NCI-H2196 treated with DMSO at 0.1 percent for 48 hours (cell line): ENCODE measurements around the gene CD6.

ENCODE experiments used
- DNase-seq: peaks from one replicate; lab custom pipeline; 2025; ENCODE audit not compliant: unreplicated experiment; lab: John Stamatoyannopoulos, UW

The CD6 gene

DNA sequence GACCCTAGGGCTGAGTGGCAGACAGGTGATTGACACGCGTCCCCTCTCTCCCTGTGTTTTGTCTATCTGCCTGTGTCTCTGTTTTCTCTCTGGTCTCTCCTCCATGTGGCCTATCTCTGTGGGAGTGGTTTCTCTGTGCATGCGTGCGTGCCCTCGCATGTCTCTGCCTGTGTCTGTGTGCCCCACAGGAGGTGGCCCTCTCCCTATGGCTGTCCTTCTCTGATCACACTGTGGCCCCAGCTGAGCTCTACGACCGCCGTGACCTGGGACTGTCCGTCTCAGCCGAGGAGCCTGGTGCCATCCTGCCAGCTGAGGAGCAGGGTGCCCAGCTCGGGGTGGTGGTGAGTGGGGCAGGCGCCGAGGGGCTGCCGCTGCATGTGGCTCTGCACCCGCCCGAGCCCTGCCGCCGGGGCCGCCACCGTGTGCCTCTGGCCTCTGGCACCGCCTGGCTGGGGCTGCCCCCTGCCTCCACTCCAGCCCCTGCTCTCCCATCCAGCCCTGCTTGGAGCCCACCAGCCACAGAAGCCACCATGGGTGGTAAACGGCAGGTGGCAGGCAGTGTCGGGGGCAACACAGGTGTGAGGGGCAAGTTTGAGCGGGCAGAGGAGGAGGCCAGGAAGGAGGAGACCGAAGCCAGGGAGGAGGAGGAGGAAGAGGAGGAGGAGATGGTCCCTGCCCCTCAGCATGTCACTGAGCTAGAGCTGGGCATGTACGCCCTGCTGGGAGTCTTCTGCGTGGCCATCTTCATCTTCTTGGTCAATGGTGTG is 35.6 kb upstream of the CD6 start:
- DNase-seq, result no peak

DNA sequence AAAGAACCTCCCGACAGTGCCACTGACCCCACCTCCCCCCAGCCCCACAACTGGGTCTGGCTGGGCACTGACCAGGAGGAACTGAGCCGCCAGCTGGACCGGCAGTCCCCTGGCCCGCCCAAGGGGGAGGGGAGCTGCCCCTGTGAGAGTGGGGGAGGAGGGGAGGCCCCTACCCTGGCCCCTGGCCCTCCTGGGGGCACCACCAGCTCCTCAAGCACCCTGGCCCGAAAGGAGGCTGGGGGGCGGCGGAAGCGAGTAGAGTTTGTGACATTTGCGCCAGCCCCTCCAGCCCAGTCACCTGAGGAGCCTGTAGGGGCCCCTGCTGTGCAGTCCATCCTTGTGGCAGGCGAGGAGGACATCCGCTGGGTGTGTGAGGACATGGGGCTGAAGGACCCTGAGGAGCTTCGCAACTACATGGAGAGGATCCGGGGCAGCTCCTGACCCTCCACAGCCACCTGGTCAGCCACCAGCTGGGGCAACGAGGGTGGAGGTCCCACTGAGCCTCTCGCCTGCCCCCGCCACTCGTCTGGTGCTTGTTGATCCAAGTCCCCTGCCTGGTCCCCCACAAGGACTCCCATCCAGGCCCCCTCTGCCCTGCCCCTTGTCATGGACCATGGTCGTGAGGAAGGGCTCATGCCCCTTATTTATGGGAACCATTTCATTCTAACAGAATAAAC is 34.9 kb upstream of the CD6 start:
- DNase-seq, result no peak

DNA sequence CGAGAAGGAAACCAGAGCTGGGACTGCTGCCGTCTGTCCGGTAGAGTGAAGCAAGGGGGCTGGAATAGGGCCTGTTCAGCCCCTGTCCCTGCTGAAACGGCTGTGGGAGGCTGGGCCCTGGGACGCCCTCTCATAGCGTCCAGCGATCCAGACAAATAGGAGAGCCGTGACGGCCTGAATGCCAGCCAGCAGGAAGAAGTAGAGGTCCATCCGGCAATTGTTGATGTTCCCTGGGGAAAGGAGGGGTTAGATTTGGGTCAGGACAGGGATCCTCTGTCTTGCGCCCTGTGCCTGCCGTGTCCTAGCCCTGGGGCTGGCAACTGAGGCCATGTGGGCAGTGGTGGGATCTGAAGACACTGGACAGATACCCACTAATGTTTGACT is 34.3 kb upstream of the CD6 start:
- DNase-seq, result no peak

DNA sequence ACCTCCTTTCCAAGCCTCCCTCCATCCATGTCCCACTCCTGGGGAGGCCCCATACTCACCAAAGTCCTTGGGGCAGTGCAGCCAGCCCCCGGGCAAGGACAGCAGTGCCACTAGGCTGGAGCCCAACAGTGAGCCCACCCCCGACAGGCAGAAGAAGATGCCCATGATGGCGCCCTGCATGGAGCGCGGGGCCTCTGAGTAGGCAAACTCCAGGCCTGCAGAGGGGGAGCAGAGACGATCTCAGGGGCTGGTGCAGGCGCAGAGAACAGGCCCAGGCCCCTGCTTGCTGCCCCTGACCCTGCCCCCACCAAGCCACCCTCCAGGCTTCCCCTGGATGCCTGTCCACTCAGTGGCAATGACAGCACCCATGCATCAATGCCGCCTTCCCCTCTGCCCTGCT is 33.7 kb upstream of the CD6 start:
- no peak for DNase-seq

DNA sequence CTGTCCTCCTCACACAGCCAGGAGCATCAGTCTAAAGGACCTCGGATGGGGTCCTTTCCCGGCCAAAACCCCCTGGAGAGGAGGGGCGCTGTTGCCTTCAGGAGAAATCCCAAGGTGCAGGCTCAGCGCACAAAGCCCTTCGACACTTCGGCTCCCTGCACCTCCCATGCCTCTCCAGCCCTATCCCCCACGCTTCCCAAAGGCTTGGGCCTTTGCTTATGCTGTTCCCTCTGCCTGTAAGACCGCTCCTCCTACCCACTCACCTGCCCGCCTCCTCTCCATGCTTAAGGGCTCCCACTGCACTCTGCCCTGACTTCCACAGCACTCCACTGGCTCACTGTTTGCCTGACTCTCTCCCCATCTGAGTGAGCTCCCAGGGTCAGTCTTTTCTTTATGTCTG is 33.0 kb upstream of the CD6 start:
- no peak for DNase-seq

DNA sequence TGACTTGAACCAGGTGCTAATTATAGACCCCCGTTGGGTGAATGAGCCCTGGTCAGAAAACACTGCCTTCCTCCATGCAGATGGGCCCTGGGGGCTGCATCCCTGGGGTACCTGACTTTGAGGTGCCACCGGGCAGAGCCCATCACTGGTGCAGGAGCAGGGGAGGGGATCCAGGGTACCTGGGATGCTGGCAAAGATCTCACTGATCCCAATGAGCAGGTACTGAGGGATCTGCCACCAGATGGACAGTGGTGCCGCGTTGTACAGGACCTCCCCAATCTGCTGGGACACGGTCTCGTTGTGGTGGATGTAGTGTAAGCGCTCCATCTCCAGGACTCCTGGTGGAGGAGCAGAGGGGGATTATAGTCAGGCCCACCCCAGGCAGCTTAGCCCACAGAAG is 32.2 kb upstream of the CD6 start:
- DNase-seq, result no peak

DNA sequence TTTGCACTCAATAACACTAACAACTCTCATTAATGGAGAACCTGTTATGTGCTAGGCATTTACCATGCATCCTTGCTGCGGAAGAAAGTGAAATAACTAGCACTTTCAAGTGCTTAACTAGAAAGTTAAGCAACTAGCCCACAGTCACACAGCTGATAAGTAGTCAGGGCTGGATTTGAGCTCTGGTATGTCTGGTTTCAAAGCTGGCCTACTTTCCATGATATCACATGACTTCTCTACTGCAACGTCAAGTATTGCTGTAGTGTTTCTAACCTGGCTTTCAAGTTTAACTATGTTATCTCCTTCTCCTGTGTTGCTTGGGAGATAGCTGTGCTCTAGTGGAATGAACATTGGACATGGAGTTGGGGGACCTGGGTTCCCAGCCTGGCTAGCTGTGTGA is 31.6 kb upstream of the CD6 start:
- DNase-seq, result no peak

DNA sequence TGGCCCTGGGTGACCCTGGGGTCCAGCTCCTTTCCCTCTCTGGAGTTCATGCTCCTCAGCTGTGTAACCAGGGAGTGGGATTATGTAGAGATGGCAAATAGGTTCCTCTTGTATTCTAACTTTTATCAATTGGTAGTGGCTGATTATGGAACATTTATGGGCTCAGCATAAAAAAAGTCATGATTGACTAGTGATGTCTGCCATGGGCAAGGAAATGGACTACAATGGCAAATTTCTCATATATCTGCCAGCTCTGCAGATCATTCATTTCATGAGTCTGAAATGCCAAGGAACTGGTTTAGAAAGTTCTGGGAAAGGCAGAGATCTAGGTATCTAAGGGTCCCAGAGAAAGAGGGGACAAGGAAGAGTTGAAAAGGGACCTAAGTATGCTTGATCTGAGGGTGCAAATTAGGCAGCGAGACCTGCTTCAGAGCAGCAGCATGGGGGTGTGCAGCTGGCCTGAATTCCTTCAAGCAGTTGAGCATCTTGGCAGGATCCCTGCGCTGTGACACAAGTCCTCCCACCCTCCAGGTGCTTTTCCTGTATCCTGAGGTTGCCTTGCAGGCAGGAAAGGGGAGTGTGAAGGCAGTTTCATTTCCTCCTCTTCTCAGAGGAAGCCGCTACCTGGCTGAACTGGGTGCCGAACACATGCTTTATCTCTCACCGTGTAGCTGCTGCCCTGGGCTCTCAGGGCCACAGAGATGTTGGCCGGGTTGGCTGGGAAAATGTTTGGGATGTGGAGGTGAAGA is 29.9 kb upstream of the CD6 start:
- no peak for DNase-seq

DNA sequence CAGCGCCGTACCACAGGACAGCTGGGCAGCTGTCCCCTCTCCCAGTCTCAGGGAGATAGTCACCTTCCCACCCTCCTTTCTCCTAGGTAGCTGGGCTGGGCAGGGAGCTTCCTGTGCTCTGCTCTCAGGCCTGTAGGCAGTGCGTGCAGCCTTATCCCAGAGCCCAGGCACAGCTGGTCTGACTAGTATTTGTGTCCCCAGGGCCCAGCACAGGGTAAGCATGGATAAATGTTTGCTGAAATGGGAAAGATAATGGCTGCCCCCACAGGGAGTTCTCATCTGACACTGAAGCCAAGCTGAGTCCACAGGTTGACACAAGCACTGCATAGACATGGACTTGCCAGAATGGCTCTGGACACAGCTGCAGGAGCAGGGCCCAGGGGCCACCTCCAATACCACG is 29.3 kb upstream of the CD6 start:
- no peak for DNase-seq

DNA sequence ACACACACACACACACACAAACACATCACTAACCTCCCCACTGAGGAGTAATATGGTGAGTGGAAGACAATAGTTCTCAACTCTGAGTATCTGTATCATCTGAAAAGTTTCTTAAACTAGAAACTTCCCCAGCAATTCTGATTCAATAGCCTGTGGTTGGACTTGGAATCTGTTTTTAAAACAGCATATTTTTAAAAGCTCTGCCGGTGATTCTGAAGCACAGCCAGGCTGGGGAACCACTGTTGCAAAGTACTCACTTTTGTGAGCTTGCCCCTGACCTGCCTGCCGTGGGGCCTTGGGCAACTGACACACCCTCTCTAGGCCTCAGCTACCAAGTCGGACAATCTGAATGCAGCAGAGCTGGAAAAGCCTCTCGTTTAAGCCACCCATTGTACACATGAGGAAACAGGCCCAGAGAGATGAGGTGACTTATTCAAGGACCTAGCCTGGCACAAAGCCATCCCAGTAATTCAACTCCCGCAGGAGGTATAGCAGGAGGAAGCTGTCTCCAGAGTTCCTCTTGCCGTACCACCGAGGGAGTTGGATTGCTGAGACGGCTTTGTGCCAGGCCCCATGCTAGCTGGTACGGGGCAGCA is 28.4 kb upstream of the CD6 start:
- peak; percentile 76 for DNase-seq

DNA sequence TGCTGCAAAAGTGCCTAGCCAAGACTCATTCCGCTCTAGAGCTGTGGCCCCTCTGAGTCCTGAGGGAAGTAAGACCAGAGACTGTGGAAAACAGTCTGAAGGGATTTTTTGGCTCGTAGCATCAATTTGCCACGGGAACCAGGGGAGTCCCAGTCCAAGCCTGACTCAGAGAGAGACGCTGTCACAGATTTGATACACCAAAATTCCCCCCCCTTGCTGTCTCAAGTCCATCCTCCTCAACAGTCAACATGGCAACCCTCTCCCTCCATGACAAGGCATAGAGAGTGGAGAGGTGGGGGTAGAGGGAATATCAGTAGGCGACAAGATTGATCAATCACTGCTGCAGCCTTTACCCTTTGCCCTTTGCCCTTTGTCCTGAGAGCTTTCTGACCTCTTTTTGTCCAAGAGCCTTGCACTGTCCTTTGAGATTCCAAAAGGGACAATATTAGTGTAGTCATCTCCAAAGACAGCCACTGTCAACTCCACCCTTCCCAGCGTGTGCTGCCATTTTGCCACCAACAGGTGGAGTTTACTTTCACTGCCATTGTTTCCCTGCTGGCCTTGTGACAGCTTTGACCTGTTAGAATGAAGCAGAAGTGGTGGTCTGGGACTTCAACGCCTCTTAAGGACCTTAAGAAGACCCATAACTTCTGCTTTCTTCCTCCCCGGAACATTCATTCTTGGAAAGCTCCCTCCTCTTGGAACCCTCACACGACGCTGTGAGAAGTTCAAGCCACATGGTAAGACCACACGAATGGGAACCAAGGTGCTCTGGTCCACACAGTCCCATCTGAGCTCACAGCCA is 26.8 kb upstream of the CD6 start:
- no peak for DNase-seq

DNA sequence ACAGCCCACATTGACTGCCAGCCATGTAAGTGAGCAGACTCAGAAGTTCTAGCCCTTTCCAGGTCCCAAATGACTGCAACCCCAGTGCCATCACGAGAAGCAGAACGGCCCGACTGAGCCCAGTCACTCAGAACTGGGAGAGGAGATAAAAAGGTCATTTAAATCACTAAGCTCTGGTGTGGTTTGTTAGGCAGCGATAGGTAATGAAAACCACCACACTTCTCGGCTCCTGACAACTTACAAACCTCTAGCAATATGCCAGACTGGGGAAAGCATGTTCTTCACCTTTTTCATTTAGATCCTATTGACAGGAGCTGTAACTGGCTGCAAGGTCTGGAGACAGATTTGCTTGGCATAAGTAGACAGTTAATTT is 26.2 kb upstream of the CD6 start:
- no peak for DNase-seq

DNA sequence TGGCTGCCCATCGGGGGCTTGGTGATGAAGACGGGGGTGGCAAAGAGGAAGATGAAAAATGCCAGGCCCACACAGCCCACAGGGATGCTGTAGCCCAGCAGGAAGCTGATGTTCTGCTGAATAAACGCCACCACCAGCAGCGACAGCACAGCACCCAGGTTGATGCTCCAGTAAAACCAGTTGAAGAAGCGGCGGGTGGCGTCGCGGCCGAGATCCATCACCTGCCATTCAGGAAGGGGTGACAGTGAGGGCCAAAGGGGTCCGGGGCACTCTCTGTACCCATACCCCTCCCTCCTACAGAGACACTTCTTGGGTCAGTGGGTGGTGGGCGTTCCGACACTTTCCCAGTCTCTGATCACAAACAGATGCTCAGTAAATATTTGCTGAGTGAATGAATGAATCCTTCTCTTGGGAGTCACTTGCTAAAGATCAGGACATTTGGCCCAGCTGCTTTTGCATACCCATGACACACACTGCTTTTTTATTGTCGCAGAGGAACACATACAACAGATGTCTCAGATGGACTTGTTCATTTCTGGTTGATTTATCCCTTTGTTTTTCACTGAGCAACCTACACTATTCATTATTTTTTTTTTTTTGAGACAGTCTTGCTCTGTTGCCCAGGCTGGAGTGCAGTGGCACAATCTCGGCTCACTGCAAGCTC is 24.7 kb upstream of the CD6 start:
- DNase-seq, result no peak

DNA sequence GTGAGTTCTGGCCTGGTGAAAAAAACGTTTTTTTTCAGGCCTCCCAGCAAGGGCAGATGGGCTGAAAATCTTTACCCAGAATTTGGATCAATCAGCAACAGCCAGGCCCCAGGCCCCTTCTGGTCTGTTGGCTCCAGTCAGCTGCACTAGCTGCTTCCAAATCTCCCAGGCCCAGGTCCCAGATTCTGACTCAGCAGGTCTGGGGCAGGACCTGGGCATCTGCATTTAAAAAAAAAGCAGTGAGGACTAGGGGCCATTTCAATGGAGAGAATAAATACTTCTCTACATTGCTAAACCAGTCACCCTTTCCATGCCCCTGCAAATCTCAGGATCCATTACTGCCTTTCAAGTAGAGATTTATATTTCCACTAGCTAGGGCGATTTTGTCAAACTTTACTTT is 23.8 kb upstream of the CD6 start:
- DNase-seq, result no peak

DNA sequence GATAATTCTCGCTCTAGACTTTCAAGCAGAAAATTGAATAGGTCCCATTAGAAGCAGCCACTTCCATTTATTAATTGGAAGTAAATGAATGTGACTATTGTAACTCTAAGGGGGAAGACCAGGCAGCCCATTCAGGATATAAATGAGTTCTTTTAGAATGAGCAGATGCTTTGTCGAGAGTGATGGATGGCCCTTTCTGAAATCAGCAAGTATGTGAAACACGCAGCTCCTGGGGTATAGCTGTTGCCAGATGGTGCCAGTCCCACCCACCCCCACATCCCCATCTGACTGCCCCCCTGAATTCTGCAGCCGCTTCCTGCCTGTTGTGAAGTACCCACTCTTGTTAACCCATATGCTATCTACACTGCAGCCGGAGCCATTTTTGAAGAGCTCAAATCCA is 23.2 kb upstream of the CD6 start:
- no peak for DNase-seq

DNA sequence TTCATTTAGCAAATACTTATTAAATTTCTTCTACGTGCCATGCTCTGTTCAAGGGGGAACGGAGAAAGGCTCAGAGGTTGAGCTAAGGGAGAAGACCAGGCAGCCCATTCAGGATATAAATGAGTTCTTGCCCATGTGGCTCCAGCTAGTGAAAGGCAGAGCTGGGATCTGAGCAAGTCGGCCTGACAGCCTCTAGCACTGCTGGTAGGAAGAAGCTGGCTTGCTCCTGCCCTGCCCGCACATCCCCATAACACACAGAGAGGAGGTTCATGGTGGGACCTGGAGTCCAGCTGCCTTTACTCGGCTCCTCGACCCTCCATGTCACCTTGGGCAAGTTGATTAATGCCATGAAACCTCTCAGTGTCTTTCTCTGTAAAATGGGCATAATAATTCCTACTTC is 21.5 kb upstream of the CD6 start:
- no peak for DNase-seq

DNA sequence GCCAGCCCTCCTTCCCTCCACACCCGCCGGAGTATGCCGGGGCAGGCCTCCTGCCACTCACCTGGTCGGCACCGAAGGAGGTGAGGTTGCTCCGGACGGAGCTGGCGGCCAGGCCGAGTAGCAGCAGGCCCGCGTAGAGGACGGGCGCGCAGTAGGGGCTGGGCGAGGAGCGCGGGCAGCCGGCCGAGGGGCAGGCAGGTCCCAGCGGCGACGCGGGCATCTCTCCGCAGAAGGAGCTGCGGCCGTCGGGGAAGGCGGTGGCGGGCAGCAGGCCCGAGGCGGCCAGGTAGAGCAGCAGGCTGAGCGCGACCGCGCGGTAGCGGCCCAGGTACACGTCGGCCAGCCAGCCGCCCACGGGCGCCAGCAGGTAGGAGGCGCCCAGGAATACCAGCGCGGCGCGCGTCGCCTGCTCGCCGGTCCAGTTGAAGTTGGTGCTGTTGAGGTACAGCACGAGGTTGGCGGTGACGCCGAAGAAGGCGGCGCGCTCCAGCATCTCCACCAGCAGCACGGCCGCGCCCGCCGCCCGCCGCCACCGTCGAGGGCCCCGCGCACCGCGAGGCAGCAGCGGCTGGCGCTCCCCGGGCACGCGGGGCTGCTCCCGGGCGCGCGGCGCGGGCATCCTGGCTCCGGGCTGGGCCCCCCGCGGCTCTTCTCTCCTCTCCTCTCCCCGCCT is 20.4 kb upstream of the CD6 start:
- DNase-seq, result no peak

DNA sequence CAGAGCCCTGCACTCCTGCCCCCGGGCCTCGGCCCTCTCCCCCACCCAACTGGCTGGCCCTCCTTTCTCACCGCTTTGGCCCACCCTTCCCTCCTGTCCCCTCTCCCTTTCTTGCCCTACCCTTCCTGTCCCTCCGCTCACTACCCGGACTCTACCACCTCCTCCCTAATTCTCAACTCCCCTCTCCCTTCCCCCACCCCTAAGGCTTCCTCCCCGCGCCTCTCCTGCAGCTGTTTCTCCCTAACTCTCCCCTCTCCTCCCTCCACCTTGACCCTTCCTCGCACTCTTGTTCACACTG is 19.9 kb upstream of the CD6 start:
- no peak for DNase-seq

DNA sequence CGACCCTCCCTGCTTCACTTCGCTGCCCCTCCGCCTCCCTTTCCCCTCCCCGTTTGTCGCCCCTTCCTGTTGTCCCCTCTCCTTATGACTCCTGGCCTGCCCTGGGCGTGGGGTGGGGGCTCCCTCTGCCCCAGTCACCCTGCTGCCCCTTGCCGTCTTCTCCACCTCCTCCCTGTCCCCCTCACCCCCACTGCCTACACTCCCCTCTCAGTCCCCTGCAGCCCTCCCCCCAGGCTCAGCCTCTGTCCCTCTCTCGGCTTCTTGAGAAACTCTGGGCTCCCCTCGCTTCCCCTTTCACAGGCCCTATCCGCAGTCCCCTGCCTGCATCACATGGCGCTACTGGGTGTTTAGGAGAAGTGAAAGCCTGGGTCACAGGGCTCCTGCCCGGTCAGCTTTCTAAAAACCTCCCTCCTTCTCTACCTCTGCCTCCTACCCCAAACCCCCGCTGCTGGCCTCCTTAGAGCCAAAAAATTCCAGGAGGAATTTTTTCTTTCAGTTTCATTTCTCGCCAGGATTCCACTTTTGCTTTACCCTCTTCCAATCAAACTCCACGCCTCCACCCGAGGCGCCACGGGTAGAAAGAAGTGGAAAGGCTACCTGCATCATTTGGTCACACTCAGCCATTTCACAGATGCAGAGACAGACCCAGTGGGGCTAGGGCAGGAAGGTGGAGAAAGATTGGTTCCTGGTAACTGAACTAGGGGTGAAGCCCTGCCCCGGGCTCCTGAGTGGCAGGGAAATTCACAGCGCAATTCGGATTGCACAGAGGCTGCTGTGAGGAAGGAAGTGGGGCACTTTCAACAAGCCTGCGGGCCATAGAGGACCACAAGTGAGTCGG is 19.4 kb upstream of the CD6 start, which contains the start of gene SLC15A3:
Gene SLC15A3 (minus strand): TSS at position 273 of the 838 bp plus-strand sequence. CDS start 625 bp downstream, outside the sequence.
- no peak for DNase-seq
